Measurements from ENCODE around the gene STIP1. TPM values are rescaled to one million over a fixed set of nuclear protein-coding genes. Genes with fewer than 3 reads are reported as not detected.

STIP1 gene
- total RNA-seq, 2 donors from 2014 or later = 230 to 257 TPM

DNA sequence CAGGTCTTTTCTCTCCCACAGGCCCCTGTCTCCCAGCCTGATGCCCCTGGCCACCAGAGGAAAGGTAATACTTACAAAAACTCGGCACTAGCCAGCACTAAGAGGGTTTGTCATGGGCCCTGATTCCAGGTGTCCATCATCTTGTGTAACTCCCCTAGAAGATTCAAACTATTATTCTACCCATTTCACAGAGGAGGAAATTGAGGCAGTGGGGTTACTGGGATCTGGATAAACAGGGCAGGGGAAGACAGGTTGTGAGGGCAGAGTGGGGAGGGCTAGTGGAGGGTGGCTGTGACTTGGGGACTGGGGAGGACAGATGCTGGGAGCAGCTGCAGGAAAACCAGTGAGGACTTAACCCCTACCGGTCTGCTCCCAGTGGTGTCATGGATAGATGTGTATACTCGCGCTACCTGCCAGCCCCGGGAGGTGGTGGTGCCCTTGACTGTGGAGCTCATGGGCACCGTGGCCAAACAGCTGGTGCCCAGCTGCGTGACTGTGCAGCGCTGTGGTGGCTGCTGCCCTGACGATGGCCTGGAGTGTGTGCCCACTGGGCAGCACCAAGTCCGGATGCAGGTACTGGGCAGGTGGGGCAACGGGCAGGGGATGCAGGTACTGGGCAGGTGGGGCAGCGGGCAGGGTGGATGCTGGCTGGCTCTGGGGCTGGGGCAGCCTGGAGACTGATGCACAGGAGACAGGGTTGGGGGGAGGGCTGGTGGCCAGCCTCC is 49.6 kb downstream of the STIP1 start:
- Mint-ChIP-seq H3K36me3 (ENCODE audit: low read depth) (peaks cover 18% of the 10 kb centered on the region), H3K9me3 (no peaks in the 10 kb centered on the region), H3K27ac (no peak overlapping the region), H3K27me3 (ENCODE audit: insufficient read depth) (peaks cover 6% of the 10 kb centered on the region), H3K4me1 (peaks cover 12% of the 10 kb centered on the region), H3K4me3 (peak overlapping the region; percentile 68)
- Histone ChIP-seq H3K9me3 (ENCODE audit: control insufficient read depth, low read length) (no peaks in the 10 kb centered on the region), H3K27me3 (ENCODE audit: control insufficient read depth, insufficient read depth, low read length, poor library complexity, severe bottlenecking) (no peaks in the 10 kb centered on the region), H3K4me1 (ENCODE audit: control insufficient read depth, insufficient read depth, low read length) (no peaks in the 10 kb centered on the region), H3K9ac (ENCODE audit: extremely low read depth, low read length, poor library complexity, severe bottlenecking) (no peak overlapping the region), H3K27ac (ENCODE audit: low read depth, low read length) (no peak overlapping the region), H3K4me3 (ENCODE audit: low read length) (peak overlapping the region; percentile 81), H3K36me3 (ENCODE audit: control insufficient read depth, insufficient read depth, low read length) (peaks cover 9% of the 10 kb centered on the region)
- TF ChIP-seq, protein P1, sequence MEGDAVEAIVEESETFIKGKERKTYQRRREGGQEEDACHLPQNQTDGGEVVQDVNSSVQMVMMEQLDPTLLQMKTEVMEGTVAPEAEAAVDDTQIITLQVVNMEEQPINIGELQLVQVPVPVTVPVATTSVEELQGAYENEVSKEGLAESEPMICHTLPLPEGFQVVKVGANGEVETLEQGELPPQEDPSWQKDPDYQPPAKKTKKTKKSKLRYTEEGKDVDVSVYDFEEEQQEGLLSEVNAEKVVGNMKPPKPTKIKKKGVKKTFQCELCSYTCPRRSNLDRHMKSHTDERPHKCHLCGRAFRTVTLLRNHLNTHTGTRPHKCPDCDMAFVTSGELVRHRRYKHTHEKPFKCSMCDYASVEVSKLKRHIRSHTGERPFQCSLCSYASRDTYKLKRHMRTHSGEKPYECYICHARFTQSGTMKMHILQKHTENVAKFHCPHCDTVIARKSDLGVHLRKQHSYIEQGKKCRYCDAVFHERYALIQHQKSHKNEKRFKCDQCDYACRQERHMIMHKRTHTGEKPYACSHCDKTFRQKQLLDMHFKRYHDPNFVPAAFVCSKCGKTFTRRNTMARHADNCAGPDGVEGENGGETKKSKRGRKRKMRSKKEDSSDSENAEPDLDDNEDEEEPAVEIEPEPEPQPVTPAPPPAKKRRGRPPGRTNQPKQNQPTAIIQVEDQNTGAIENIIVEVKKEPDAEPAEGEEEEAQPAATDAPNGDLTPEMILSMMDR (conservative IDR thresholded peaks at IDR 0.05) = no peak
- WGBS, 2 experiments (ENCODE audit: insufficient coverage in 1 of 2, insufficient read length in 1 of 2) = 93% methylated on average over 6 to 12 of the region's 12 CpGs
- no peak for DNase-seq

DNA sequence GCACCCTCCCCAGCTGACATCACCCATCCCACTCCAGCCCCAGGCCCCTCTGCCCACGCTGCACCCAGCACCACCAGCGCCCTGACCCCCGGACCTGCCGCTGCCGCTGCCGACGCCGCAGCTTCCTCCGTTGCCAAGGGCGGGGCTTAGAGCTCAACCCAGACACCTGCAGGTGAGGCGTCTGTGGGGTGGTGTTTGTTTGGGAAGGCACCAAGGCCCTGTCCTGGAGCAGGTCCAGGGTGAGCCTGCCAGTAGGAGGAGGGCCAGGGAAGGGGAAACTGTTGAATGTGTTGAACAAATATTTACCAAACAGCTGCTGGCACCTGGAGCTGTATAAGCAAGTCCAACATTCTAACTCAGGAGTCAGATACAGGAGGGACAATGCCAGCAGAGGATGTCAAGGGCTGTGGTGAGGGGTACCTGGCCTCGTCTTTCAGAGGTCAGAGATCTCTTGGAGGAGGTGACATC is 51.5 kb downstream of the STIP1 start:
- Histone ChIP-seq H3K4me1 (ENCODE audit: control insufficient read depth, insufficient read depth, low read length) (no peaks in the 10 kb centered on the region), H3K27me3 (ENCODE audit: control insufficient read depth, insufficient read depth, low read length, poor library complexity, severe bottlenecking) (no peaks in the 10 kb centered on the region), H3K9me3 (ENCODE audit: control insufficient read depth, low read length) (no peaks in the 10 kb centered on the region), H3K27ac (ENCODE audit: low read depth, low read length) (no peak overlapping the region), H3K4me3 (ENCODE audit: low read length) (no peak overlapping the region), H3K9ac (ENCODE audit: extremely low read depth, low read length, poor library complexity, severe bottlenecking) (no peak overlapping the region), H3K36me3 (ENCODE audit: control insufficient read depth, insufficient read depth, low read length) (peaks cover 10% of the 10 kb centered on the region)
- no peak for DNase-seq
- Mint-ChIP-seq H3K27me3 (ENCODE audit: insufficient read depth) (peaks cover 1% of the 10 kb centered on the region), H3K27ac (no peak overlapping the region), H3K36me3 (ENCODE audit: low read depth) (peaks cover 18% of the 10 kb centered on the region), H3K4me1 (peaks cover 13% of the 10 kb centered on the region), H3K9me3 (no peaks in the 10 kb centered on the region), H3K4me3 (no peak overlapping the region)
- WGBS, 2 experiments (ENCODE audit: insufficient coverage in 1 of 2, insufficient read length in 1 of 2) = 83 to 94% methylated on average over 2 to 12 of the region's 12 CpGs
- TF ChIP-seq, protein P1 (conservative IDR thresholded peaks at IDR 0.05) = no peak

DNA sequence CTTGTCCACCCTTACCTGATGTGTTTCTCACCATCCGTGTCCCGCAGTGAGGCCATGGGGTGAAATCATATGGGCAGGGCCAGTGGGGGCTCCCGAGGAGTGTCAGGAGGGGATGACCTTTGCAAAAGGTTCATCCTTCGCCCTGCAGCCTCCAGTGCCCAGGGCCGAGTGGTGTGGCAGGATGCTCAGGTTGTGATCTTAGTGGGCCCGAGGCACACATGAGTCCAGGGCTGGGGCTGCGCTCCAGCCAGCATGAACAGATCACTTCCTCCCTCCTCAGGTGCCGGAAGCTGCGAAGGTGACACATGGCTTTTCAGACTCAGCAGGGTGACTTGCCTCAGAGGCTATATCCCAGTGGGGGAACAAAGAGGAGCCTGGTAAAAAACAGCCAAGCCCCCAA is 52.1 kb downstream of the STIP1 start:
- 95 to 100% methylated on average over 9 of the region's 9 CpGs for WGBS, 2 experiments (ENCODE audit: insufficient coverage in 1 of 2, insufficient read length in 1 of 2)
- H3K36me3 ChIP-seq (ENCODE audit: control insufficient read depth, insufficient read depth, low read length) = peaks cover 16% of the 10 kb centered on the region

More for the DNA sequence above, 52.1 kb downstream of the STIP1 start:
- Mint-ChIP-seq H3K36me3 (ENCODE audit: low read depth) (peaks cover 21% of the 10 kb centered on the region), H3K4me1 (peaks cover 13% of the 10 kb centered on the region), H3K27ac (no peak overlapping the region), H3K27me3 (ENCODE audit: insufficient read depth) (no peaks in the 10 kb centered on the region), H3K4me3 (no peak overlapping the region), H3K9me3 (no peaks in the 10 kb centered on the region)
- no peak for DNase-seq
- no peak overlapping the region for H3K9ac ChIP-seq (ENCODE audit: extremely low read depth, low read length, poor library complexity, severe bottlenecking)
- no peaks in the 10 kb centered on the region for H3K4me1 ChIP-seq (ENCODE audit: control insufficient read depth, insufficient read depth, low read length)
- H3K4me3 ChIP-seq (ENCODE audit: low read length) = no peak overlapping the region
- no peaks in the 10 kb centered on the region for H3K9me3 ChIP-seq (ENCODE audit: control insufficient read depth, low read length)
- no peaks in the 10 kb centered on the region for H3K27me3 ChIP-seq (ENCODE audit: control insufficient read depth, insufficient read depth, low read length, poor library complexity, severe bottlenecking)
- TF ChIP-seq, protein P1 (conservative IDR thresholded peaks at IDR 0.05) = no peak
- H3K27ac ChIP-seq (ENCODE audit: low read depth, low read length) = no peak overlapping the region

Data from endodermal cell (in vitro differentiated cells).